Measurements from ENCODE around the gene MDM2. TPM values are rescaled to one million over a fixed set of nuclear protein-coding genes. Genes with fewer than 3 reads are reported as not detected.

MDM2 gene
- total and polyA plus RNA-seq, 9 of the 15 experiments (the other 6 are each of a cell fraction or from before 2014, with no cell fraction given): 13.6 to 100 (median 49.0) TPM

DNA sequence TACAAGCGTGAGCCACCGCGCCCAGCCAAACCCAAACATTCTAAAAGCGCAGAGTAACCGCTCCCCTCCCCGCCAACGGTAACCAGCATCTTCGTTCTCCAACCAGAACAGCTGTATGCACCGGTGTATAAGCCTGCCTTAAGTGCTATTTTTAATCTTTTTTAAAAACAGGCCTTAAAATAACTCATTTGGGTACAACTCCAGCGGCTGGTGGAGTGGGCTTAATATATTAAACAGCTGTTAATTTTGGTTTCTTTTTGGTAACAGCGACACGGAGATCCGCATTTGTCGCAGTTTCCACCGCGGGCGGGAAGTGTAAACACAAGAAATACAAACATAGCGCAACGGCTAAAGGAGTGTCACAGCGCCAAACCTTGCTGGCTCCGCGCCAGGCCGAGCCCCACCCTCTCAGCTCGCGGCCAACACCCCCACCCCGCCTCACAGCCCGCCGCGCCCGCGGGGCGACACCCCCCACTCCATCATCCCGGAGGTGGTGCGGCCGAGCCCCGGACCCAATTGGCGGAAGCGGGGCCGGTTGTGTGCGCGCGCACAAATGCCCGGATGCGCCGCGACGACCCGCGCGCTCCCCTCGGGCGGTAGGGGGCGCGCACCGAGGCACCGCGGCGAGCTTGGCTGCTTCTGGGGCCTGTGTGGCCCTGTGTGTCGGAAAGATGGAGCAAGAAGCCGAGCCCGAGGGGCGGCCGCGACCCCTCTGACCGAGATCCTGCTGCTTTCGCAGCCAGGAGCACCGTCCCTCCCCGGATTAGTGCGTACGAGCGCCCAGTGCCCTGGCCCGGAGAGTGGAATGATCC, at the start of gene MDM2 (continued):
- no peak for TF ChIP-seq ZBTB26 (CRISPR knock-in tag; IDR thresholded peaks at IDR 0.05)
- TF ChIP-seq SMAD4 (CRISPR knock-in tag; conservative IDR thresholded peaks at IDR 0.05): peak; percentile 72
- no peak for TF ChIP-seq NR4A1 (CRISPR knock-in tag; IDR thresholded peaks at IDR 0.05)
- peak; percentile 69 for TF ChIP-seq NR4A1 (tag; IDR thresholded peaks at IDR 0.05)
- TF ChIP-seq NFE2 (IDR thresholded peaks at IDR 0.05; ENCODE audit: low read depth): no peak
- TF ChIP-seq CXXC5 (CRISPR knock-in tag; IDR thresholded peaks at IDR 0.05): peak; percentile 90
- no peak for TF ChIP-seq ZNF75A (CRISPR knock-in tag; IDR thresholded peaks at IDR 0.05)
- no peak for TF ChIP-seq ELK3 (CRISPR knock-in tag; IDR thresholded peaks at IDR 0.05)
- no peak for TF ChIP-seq LARP7 (IDR thresholded peaks at IDR 0.05)
- no peak for TF ChIP-seq FOS (IDR thresholded peaks at IDR 0.05; ENCODE audit: extremely low read depth, insufficient read length)
- TF ChIP-seq, protein P1, sequence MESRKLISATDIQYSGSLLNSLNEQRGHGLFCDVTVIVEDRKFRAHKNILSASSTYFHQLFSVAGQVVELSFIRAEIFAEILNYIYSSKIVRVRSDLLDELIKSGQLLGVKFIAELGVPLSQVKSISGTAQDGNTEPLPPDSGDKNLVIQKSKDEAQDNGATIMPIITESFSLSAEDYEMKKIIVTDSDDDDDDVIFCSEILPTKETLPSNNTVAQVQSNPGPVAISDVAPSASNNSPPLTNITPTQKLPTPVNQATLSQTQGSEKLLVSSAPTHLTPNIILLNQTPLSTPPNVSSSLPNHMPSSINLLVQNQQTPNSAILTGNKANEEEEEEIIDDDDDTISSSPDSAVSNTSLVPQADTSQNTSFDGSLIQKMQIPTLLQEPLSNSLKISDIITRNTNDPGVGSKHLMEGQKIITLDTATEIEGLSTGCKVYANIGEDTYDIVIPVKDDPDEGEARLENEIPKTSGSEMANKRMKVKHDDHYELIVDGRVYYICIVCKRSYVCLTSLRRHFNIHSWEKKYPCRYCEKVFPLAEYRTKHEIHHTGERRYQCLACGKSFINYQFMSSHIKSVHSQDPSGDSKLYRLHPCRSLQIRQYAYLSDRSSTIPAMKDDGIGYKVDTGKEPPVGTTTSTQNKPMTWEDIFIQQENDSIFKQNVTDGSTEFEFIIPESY (CRISPR knock-in tag; IDR thresholded peaks at IDR 0.05): peak; percentile 62
- TF ChIP-seq, protein P2, sequence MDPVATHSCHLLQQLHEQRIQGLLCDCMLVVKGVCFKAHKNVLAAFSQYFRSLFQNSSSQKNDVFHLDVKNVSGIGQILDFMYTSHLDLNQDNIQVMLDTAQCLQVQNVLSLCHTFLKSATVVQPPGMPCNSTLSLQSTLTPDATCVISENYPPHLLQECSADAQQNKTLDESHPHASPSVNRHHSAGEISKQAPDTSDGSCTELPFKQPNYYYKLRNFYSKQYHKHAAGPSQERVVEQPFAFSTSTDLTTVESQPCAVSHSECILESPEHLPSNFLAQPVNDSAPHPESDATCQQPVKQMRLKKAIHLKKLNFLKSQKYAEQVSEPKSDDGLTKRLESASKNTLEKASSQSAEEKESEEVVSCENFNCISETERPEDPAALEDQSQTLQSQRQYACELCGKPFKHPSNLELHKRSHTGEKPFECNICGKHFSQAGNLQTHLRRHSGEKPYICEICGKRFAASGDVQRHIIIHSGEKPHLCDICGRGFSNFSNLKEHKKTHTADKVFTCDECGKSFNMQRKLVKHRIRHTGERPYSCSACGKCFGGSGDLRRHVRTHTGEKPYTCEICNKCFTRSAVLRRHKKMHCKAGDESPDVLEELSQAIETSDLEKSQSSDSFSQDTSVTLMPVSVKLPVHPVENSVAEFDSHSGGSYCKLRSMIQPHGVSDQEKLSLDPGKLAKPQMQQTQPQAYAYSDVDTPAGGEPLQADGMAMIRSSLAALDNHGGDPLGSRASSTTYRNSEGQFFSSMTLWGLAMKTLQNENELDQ (CRISPR knock-in tag; IDR thresholded peaks at IDR 0.05; ENCODE audit: borderline replicate concordance): 0 out of 2 replicates have a peak, but pooled peaks have one; percentile 91
- TF ChIP-seq CCNT2 (IDR thresholded peaks at IDR 0.05; ENCODE audit: borderline replicate concordance, extremely low read depth, insufficient read length, low read depth, low read length): peak; percentile 95
- TF ChIP-seq ZBTB9 (CRISPR knock-in tag; IDR thresholded peaks at IDR 0.05): 0 out of 2 replicates have a peak, but pooled peaks have one; percentile 72
- TF ChIP-seq PML (IDR thresholded peaks at IDR 0.05; ENCODE audit: low read length): peak; percentile 51; the same call in 1 of the 2 replicates
- TF ChIP-seq NR2F6 (CRISPR knock-in tag; IDR thresholded peaks at IDR 0.05): no peak
- no peak; the same call in 1 of the 2 replicates for TF ChIP-seq SOX6 (IDR thresholded peaks at IDR 0.05)
- no peak for TF ChIP-seq ZNF699 (CRISPR knock-in tag; IDR thresholded peaks at IDR 0.05; ENCODE audit: insufficient replicate concordance)
- no peak for TF ChIP-seq GABPB2 (CRISPR knock-in tag; conservative IDR thresholded peaks at IDR 0.05)
- TF ChIP-seq PYGO2 (tag; IDR thresholded peaks at IDR 0.05): no peak
- no peak for TF ChIP-seq ZNF707 (CRISPR knock-in tag; conservative IDR thresholded peaks at IDR 0.05)

All from K562 (cell line).